ENCODE results near the gene MORF4L1.
"Not testable (repeated sequence)": the region's sequence is repeated elsewhere in the genome, so short reads cannot be mapped to it uniquely, and the experiment has no call there.

The MORF4L1 gene

DNA sequence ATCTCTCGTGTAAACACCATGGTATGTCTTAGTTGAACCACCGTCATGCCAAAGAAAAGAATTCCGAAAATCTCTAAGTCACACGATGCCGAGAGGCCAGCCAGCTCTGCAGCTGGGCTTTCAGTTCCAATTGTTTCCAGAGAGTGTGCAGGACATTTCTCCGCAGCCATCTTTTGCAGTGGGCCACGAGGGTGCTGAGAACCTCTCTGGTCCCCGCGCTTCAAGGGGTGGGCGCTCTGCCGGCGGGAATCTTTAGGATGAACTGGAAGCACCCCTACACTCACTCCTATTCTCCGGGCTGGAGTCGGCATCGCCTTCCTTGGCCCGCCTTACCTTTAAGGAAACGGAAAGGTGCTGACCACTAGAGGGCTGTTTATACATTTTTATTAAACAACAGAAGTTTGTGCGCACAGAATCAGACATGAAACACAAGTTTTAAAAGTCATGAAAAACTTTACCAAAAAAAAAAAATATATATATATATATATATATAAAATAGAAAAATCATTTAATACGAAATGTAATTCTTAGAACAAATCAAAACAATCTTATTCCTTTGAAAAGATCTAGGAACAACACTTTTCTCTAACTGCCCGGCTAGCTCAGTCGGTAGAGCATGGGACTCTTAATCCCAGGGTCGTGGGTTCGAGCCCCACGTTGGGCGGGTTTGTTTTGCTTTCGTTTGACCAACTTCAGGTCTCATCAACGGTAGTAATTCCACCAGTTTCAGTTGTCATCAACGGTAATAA, 12.5 kb upstream of the MORF4L1 start:
- peak; percentile 54 for DNase-seq

DNA sequence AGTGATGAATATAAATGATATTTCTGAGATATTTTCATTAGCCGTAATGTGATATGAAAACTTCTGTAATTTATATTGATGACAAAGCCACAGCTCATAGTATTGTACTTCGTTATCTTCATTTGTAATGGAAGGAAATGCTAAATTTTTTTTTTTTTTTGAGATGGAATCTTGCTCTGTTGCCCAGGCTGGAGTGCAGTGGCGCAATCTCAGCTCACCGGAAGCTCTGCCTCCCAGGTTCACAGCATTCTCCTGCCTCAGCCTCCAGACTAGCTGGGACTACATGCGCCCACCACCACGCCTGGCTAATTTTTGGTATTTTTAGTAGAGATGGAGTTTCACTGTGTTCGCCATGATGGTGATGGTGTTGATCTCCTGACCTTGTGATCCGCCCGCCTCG, 7.1 kb upstream of the MORF4L1 start:
- DNase-seq: not testable (repeated sequence)

DNA sequence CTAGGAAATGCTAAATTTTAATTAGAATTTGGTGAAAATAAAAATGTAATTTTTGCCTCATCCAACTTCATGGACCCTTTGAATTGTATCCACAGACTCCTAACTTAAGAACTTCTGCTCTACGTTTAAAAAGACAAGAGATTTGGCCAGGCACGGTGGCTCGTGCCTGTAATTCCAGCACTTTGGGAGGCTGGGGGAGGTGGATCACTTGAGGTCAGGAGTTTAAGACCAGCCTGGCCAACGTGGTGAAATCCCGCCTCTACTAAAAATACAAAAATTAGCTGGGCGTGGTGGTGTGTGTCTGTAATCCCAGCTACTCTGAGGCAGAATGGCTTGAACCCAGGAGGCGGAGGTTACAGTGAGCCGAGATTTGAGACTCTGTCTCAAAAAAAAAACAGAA, 6.7 kb upstream of the MORF4L1 start:
- not testable (repeated sequence) for DNase-seq

DNA sequence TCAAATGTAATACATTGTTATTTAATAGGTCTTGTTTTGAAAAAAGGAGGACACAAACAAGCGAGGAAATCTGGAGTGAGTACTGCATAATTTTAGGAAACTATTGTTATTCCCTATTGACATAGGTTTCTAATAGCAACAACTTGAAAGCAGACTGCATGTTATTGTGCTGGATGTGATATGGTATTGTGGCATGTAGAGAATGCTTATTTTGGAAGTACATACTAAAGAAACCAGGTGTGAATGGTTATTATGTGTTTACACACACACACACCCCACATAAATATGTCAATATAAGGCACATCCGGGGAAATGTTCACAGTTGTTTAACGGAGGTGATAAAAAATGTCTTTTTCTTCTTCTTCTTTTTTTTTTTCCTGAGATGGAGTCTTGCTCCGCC, 5.9 kb upstream of the MORF4L1 start:
- no peak for DNase-seq

DNA sequence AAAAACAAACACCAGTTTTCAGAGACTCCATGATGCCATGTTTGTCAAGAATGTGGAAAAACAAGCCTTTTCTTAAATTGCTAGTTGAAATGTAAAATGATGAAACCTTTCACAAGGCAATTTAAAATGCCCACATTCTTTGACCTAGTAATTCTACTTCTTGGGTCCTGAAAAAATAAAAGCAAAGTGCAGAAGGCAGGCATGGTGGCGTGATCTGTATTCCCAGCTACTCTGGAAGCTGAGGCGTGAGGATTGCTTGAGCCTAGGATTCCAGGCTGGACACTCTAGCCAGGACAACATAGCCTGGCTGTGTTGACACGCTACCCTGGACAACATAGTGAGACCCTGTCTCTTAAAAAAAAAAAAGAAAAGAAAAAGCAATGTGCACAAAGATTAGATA, 4.3 kb upstream of the MORF4L1 start:
- no peak for DNase-seq

DNA sequence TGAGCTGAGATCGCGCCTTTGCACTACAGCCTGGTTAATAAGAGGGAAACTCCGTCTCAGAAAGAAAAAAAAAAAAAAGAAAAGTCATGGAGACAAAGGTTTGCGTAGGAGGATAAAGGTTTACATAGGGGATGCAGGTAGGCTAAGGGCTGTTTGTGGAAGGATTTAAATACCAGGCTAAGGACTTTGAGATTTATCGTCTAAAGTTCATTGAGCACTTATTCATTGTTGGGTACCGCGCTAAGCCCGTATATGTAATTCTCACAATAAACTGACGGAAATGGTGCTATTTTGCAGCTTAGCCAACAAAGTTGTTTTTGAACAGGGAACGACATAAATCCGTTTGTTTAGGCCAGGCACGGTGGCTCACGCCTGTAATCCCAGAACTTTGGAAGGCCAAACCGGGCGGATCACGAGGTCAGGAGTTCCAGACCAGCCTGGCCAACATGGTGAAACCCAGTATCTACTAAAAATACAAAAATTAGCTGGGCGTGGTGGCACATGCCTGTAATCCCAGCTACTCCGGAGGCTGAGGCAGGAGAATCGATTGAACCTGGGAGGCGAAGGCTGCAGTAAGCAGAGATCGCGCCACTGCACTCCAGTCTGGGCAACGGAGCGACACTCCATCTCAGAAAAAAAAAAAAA, 1.1 kb upstream of the MORF4L1 start:
- DNase-seq: not testable (repeated sequence)

DNA sequence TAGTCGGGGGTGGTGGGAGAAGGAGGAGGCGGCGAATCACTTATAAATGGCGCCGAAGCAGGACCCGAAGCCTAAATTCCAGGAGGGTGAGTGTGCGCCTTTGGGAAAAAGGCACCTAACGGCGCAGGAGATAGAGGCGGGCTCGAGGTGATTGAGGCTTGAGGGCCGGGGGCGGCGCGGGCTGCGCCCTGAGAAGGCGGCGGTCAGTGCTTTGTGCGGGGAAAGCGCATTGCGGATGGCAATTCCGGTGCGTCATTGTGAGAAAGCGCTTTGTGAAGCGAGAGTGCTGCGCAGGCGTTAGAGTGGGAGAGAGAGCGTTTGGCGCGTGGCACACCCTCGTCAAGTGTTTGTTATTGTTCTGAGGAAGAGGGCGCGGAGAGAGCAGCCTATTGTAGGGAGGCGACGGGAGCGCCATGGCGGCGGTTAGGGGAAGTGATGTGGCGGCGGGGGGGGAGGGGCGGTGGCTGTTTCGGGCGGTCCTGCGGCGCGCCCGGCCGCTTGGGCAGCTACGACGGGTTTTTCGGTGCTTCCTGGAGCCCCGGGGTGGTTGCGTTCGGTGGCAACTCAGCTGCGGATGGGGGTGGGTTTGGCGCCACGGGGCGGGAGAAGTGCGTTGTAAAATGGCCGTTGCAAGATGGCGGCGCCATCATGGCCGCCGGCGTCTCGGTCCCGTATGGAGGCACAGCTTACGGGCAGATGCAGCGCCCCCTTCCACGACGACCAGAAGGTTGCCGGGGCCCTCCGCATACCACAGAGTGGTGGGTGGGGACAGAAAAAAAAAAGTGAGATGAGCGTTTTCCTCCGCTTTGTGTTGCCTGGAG, 492 bp downstream of the MORF4L1 start:
- DNase-seq: peak; percentile 84

DNA sequence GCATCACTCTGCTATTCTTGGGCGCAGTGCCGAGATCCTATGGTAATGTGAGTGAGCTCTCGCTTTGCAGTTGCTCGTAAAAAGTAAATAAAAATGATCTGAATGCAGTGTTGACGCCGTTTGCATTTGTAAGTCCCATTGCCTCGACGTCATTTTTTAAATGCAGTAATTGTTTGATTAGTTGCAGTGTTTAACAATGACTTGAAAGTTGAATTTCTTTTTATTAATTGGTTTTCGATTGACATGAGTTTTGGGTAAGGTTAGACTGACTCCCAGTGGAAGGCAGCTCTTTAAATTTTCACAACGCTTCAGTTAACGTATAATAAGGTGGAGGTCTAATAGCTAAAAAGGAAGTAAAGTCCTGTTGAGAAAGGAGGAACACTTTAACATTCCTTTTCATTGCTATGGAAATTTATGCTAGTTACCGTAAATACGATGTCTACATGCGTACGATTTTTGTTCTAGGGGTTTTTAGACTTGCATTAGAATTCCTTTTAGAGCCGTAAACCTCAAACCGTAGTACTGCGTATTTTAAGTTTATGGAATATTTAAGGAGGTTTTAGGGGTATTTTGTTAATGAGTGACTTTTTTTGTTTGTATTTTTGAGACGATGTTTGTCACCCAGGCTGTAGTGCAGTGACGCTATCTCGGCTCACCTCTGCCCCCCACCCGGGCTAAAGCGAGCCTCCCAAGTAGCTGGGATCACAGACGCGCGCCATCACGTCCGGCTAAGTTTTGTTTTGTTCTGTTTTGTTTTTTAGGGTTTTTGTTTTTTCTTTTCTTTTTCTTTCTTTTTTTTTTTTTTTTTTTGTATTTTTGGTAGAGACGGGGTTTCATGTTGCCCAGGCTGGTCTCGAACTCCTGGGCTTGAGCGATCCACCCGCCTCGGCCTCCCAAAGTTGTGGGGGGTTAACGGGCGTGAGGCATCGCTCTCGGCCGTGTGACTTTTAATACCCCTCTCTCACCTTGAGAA, 1.4 kb downstream of the MORF4L1 start:
- peak; percentile 16 for DNase-seq

DNA sequence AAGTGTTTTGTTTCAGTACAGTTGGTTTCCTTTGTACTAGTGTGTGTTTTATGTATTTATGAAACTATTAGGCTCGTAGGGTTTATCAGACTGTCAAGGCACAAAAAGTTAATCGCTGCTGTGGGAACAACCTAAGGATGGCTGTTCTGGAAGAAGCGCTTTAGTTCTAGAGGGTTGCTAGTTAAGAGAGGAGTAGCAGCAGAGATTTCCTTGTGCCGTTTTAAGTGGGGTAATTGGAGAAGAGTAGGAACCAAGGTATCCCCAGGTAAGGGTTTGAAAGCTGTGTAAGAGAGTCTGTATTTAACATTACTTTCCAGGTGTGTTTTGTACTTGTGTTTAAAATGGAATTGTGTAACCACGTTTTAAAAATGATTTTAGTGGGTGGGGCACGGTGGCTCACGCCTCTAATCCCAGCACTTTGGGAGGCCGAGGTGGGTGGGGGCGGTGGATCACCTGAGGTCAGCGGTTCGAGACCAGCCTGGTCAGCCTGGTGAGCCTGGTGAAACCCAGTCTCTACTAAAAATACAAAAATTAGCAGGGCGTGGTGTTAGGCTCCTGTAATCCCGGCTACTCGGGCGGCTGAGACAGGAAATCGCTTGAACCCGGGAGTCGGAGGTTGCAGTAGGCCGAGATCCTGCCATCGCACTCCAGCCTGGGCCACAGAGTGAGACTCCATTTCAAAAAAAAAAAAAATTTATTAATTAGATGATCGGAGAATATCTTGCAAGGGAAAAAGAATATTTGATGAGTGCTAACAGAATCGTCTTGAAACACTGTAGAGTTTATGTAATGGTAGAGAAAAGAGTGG, 2.6 kb downstream of the MORF4L1 start:
- no peak for DNase-seq

DNA sequence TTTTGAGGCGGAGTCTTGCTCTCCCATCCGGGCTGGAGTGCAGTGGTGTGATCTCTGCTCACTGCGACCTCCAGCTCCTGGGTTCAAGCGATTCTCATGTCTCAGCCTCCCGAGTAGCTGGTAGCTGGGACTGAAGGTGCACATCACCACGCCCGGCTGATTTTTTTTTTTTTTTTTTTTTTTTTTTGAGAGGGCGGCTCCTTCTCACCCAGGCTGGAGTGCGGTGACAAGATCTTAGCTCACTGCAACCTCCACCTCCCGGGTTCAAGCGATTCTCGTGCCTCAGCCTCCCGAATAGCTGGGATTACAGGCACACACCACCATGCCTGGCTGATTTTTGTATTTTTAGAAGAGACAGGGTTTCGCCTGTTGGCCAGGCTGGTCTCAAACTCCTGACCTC, 4.3 kb downstream of the MORF4L1 start:
- not testable (repeated sequence) for DNase-seq

DNA sequence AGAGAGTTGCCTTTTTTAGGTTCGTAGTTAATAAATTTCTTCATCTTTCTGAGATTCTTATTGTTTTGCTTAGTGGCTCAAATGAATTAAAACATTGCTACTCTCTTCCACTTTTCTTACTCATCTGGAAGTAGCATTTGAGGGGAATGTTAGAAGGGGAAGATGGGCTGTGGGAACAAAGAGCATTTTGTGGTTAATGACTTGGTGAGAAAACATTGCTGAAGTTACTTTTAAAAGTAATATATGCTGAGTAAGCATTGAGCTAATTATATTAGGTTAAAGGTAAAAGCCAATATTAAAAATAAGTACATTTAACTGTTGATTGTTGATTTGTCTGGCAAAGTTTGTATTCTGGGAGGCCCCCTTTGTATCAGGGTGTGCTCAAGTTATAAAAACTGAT, 5.7 kb downstream of the MORF4L1 start:
- no peak for DNase-seq

DNA sequence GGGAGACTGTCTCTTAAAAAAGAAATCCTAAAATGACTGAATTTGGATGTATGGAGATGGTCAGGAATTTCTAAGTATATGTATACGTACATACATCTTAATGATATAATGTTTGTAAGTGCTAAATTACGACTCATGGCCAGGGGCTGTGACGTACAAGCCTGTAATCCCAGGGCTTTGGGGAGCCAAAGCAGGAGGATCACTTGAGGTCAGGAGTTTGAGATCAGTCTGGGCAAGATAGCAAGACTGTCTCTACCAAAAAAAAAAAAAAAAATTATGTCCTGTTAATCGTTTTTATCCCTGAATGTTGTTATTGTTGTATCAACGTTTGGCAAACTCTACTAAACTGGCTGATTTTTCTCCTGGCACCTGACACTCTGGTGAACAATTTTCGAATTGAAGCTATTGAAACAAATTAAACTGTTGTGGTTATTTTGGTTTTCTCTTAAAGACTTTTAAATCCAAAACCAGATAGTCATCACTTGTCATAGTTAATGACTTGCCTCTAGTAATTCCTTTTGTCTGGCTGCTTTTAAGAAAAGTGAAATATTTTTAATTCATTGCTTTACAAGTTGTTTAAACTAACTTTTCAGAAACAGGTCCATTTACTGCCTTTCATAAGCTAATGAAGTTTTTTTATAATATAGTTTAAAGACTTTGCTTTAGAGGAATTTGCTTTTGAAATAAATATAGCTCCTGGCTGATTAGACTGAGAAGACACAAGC, 7.0 kb downstream of the MORF4L1 start:
- no peak for DNase-seq

DNA sequence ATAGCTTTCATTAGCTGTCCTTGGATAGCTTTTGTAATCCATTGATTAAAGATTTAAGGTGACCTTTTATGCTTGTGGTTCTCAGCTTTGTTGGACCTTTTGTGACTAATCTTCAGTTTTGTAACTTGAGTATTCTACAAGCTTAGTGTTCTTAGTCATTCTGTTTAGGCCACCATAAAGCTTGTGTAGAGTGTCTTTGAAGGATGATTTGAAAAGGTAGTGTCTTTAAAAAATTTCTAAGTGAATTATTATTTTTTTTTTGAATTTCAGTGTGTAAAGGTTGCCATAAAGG, 7.5 kb downstream of the MORF4L1 start:
- DNase-seq: no peak

DNA sequence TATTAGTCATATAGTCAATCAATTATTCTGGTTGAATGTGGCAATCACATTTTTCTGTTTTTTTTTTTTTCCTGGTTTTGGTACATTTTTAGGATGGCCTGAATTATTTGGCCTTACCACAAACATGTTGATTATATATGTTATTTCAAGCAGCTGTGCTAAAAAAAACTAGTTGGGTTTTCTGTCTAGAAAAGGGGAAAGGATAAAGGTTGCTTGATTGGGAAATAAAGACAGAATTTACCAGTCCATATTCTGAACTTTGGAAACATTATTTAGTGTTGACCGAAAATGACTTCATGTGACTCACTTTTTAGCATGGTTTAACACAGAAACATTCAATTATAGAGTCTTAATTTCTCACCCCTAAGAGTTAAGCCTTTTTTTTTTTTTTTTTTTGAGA, 8.1 kb downstream of the MORF4L1 start:
- no peak for DNase-seq

DNA sequence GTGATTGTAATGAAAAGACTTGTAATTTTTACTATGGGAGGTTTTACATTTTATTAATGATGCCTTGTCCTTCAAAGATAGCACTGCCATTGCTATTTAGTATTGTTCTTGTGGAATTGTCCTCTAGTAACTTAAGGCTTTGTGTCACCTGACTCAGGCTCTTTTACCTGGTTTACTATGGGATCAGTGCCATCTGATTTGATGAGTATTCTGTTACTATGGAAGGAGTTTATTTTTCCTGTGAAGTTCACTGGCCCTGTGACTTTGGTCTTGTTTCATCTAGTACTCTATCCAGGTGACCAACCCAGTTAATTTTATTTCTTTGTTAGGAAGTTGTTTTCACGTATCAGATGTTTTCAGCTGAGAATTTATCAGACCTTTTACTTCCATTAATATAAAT, 9.0 kb downstream of the MORF4L1 start:
- no peak for DNase-seq

DNA sequence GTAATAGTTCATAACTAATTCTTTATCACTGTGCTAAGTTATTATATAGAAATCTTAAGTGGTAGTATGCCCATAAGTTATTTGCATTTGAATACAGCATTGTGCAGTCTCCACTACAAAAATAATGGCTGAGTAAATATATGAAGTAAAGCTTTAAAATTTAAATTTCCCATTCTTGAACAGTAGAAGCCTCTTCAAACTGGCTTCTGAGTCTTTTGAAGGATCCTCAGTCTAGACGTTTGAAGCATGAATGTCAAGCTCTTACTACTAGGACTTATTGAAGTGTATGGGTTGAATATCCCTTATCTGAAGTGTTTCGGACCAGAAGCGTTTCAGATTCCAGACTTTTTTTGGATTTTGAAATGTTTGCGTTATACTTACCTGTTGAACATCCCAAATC, 16.3 kb downstream of the MORF4L1 start:
- DNase-seq: no peak

DNA sequence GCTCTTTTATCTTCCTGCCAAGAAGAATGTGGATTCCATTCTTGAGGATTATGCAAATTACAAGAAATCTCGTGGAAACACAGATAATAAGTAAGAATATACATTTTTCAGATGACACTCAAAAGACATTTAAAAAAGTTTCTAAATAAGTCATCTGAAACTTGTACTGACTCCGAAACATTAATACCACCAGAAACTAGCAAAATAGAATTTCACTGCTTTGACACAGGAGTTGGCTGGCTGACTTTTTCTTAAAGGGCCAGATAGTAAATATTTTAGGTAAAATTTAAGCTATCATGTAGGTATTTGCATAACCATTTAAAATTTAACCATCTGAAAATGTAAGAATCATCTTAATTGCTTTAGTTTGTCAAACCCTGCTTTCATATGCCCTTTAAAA, 20.8 kb downstream of the MORF4L1 start:
- DNase-seq: no peak

DNA sequence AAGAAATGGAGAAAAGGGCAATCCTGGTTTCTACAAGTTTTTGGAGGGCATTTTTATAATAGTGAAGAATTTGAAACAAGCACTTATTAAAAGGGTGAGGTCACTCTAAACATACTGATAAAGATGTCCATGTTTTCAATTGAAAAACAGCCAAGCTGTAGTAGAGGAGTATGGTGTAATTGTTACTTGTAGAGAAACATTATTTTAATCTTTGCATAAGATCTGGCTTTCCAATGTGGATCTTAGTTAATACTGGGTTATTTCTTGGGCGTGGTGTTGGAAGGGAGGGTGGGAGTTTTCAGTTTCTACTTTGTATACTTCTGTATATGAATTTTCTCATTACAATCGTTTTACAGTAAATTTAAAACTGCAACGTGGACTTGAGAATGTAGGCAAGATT, 22.8 kb downstream of the MORF4L1 start:
- DNase-seq: no peak

DNA sequence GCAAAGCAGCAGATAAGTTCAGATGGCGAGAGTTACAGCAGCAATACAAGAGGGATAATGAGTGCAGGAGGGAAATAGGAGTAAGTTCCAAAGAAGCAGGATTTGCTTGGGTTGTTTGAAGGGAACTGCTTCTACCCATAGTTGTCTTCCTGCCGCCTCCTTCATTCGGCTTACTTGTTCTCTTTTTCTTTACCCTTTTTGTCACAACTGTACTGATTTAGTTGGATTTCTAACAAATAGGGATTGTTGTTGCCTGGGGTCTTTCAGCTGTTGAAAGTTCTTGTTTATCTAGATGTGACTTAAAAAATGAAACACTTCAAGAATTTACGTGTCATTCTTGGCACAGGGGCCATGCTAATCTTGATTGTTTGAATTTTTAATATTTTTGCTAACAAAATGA, 25.9 kb downstream of the MORF4L1 start:
- DNase-seq: no peak

DNA sequence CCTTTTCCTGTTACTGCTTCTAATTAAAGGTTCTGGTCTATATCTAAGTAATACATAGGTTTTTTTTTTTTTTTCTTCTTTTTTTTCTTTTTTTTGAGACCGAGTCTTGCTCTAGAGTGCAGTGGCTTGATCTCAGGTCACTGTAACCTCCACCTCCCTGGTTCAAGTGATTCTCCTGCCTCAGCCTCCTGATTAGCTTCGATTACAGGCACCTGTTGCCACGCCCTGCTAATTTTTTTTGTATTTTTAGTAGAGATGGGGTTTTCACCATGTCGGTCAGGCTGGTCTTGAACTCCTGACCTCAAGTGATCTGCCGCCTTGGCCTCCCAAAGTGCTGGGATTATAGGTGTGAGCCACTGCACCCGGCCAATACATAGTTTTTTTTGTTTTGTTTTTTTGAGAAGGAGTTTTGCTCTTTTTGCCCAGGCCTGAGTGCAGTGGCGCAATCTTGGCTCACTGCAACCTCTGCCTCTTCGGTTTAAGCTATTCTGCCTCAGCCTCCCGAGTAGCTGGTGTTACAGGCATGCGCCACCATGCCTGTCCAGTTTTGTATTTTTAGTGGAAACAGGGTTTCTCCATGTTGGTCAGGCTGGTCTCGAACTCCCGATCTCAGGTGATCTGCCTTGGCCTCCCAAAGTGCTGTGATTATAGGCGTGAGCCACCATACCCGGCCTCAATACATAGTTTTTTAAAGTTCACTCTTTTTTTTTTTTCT, 28.3 kb downstream of the MORF4L1 start:
- not testable (repeated sequence) for DNase-seq
